Epithelial cell of proximal tubule (primary cell): Measurements from ENCODE around the gene SND1. TPM values are rescaled to one million over a fixed set of nuclear protein-coding genes. Genes with fewer than 3 reads are reported as not detected.

Source experiments
- DNase-seq: peaks from one replicate; pipeline ENCODE4 v3.0.0-alpha.2; 2011; ENCODE audit warnings: low read depth
- H3K4me3 ChIP-seq: 2 replicates; pipeline ENCODE4 v1.5.1; 2011; ENCODE audit warnings: low read depth, mild to moderate bottlenecking, low read length
- CTCF ChIP-seq: conservative IDR thresholded peaks from 2 replicates; pipeline ENCODE4 v1.5.1; 2012; ENCODE audit warnings: low read depth, mild to moderate bottlenecking, low read length
- total RNA-seq: library from RNA; depleted of rRNA; stranded (reverse); fragments of >200 nt; gene quantifications from 2 replicates; pipeline ENCODE4 v1.2.3, GENCODE V29; 2015

SND1 gene
- total RNA-seq, 1 donor from 2014 or later = 122 TPM

GRCh38 chr7:128027485-128027980 is 375.5 kb downstream of the SND1 start:
- TF ChIP-seq CTCF = no peak
- DNase-seq = no peak
- H3K4me3 ChIP-seq = no peak overlapping the region

GRCh38 chr7:128029405-128029995 is 377.5 kb downstream of the SND1 start:
- TF ChIP-seq CTCF = no peak
- H3K4me3 ChIP-seq = no peak overlapping the region

GRCh38 chr7:128030263-128030653 is 378.3 kb downstream of the SND1 start:
- no peak overlapping the region for H3K4me3 ChIP-seq
- no peak for TF ChIP-seq CTCF
- DNase-seq = no peak

More at GRCh38 chr7:128029405-128029995, 377.5 kb downstream of the SND1 start:
- no peak for DNase-seq

- peak; percentile 8 for TF ChIP-seq CTCF
- H3K4me3 ChIP-seq = peak within 1 kb of the TSS; percentile 51
- no peak for DNase-seq
These were observed 378.9 kb downstream of the SND1 start, which contains the start of gene LRRC4 for GRCh38 chr7:128030654-128031611. TSS of gene LRRC4 (minus strand) at chr7:128031437. CDS start at chr7:128030640, 797 bp downstream.

- TF ChIP-seq CTCF = peak; percentile 11
- DNase-seq = no peak
- H3K4me3 ChIP-seq = peak overlapping the region; percentile 48
These were observed 380.1 kb downstream of the SND1 start for GRCh38 chr7:128031901-128032604.

- peak overlapping the region; percentile 28 for H3K4me3 ChIP-seq
- TF ChIP-seq CTCF = no peak
- DNase-seq = no peak
These were observed 380.7 kb downstream of the SND1 start for GRCh38 chr7:128032605-128033235.
